Activated CD8-positive, alpha-beta memory T cell treated with anti-CD3 and anti-CD28 coated beads, Interleukin-2, amount 10 ng/mL, durations not matched to agents 7 days and 5 days (primary cell): ENCODE results near the gene OGG1. TPM values are rescaled to one million over a fixed set of nuclear protein-coding genes. Genes with fewer than 3 reads are reported as not detected.

Experiments used
- ATAC-seq: fragments of 150-1000 bp; cut with Tn5 transposase; one replicate; pipeline ENCODE4 v1.10.0; 2021; ENCODE audit warnings: moderate library complexity
- CTCF ChIA-PET: fragments of 350-600 bp; sonication (Branson Sonifier 250); formaldehyde crosslinking; loops from one replicate; lab custom pipeline; 2021; ENCODE audit warnings: antibody characterized with exemption; lab: Charles Lee
- DNase-seq: peaks from one replicate; pipeline ENCODE4 v3.0.0-alpha.2; 2020
- H3K27ac Mint-ChIP-seq: one replicate; pipeline ENCODE4 v1.8.0; 2021; ENCODE audit warnings: mild to moderate bottlenecking, mixed read lengths
- H3K27me3 Mint-ChIP-seq: one replicate; pipeline ENCODE4 v1.8.0; 2021; ENCODE audit warnings: mixed read lengths
- H3K36me3 Mint-ChIP-seq: one replicate; pipeline ENCODE4 v1.8.0; 2021; ENCODE audit warnings: mild to moderate bottlenecking, mixed read lengths
- H3K4me1 Mint-ChIP-seq: one replicate; pipeline ENCODE4 v1.8.0; 2021; ENCODE audit warnings: mixed read lengths
- H3K4me3 Mint-ChIP-seq: one replicate; pipeline ENCODE4 v1.8.0; 2021; ENCODE audit warnings: mild to moderate bottlenecking, moderate library complexity, mixed read lengths
- H3K9me3 Mint-ChIP-seq: one replicate; pipeline ENCODE4 v1.8.0; 2022; ENCODE audit warnings: low read depth, mixed read lengths
- total RNA-seq, 2 experiments: library from RNA; stranded (reverse); gene quantifications; one replicate each; pipeline ENCODE4 v1.2.3, GENCODE V29; 2021

OGG1 gene
- total RNA-seq, 2 experiments from 2014 or later: 32.1 to 34.5 TPM

GRCh38 chr3:9776896-9777693 lies 27.3 kb downstream of the OGG1 start:
- Mint-ChIP-seq H3K27ac (no peak overlapping the region), H3K27me3 (no peaks in the 10 kb centered on the region), H3K4me1 (peaks cover 48% of the 10 kb centered on the region), H3K36me3 (peaks cover 14% of the 10 kb centered on the region), H3K9me3 (no peaks in the 10 kb centered on the region), H3K4me3 (no peak overlapping the region)
- CTCF ChIA-PET: interaction anchor here (1.5 to 1.9 kb wide), 3 partner anchors 14 to 50 kb away, joined by 3 to 5 read pairs (median 3); partner anchors contain the start of gene BRPF1
- DNase-seq: no peak
- ATAC-seq: no peak

- Mint-ChIP-seq H3K27ac (peak overlapping the region; percentile 88), H3K27me3 (no peaks in the 10 kb centered on the region), H3K9me3 (no peaks in the 10 kb centered on the region), H3K4me1 (peaks cover 53% of the 10 kb centered on the region), H3K4me3 (no peak overlapping the region), H3K36me3 (peaks cover 18% of the 10 kb centered on the region)
- CTCF ChIA-PET: interaction anchor here (1.5 to 1.9 kb wide), 2 partner anchors 47 to 51 kb away, joined by 3 to 5 read pairs; partner anchors contain the start of gene BRPF1
- ATAC-seq: no peak
- no peak for DNase-seq
These were observed 27.9 kb downstream of the OGG1 start for GRCh38 chr3:9777694-9778021.

GRCh38 chr3:9778143-9779074 lies 28.7 kb downstream of the OGG1 start:
- ATAC-seq: peak; percentile 61
- Mint-ChIP-seq H3K27me3 (no peaks in the 10 kb centered on the region), H3K36me3 (peaks cover 22% of the 10 kb centered on the region), H3K4me1 (peaks cover 57% of the 10 kb centered on the region), H3K27ac (peak overlapping the region; percentile 88), H3K9me3 (no peaks in the 10 kb centered on the region), H3K4me3 (no peak overlapping the region)
- CTCF ChIA-PET: interaction anchor here (1.5 to 1.9 kb wide), 2 partner anchors 48 to 51 kb away, joined by 3 to 5 read pairs; partner anchors contain the start of gene BRPF1
- DNase-seq: peak; percentile 65

- H3K27me3 Mint-ChIP-seq: no peaks in the 10 kb centered on the region
- peaks cover 57% of the 10 kb centered on the region for H3K4me1 Mint-ChIP-seq
- CTCF ChIA-PET: interaction anchor here (1.4 kb wide), 1 partner anchor 38 kb away, joined by 3 read pairs; no protein-coding TSS in a partner anchor
- no peaks in the 10 kb centered on the region for H3K9me3 Mint-ChIP-seq
- H3K36me3 Mint-ChIP-seq: peaks cover 24% of the 10 kb centered on the region
- ATAC-seq (no peak), DNase-seq (no peak)
- H3K27ac Mint-ChIP-seq: peak overlapping the region; percentile 88
- no peak overlapping the region for H3K4me3 Mint-ChIP-seq
These were observed 29.4 kb downstream of the OGG1 start for GRCh38 chr3:9779075-9779593.

GRCh38 chr3:9779721-9780457 lies 30.1 kb downstream of the OGG1 start:
- CTCF ChIA-PET: interaction anchor here (0.9 to 1.7 kb wide), 5 partner anchors 13 to 152 kb away, joined by 3 to 9 read pairs (median 4); partner anchors contain the start of genes ARPC4, OGG1 and TADA3
- Mint-ChIP-seq H3K36me3 (peaks cover 27% of the 10 kb centered on the region), H3K27ac (peak overlapping the region; percentile 88), H3K27me3 (no peaks in the 10 kb centered on the region), H3K4me3 (peak overlapping the region; percentile 30), H3K4me1 (peaks cover 57% of the 10 kb centered on the region), H3K9me3 (no peaks in the 10 kb centered on the region)
- ATAC-seq (peak; percentile 77), DNase-seq (peak; percentile 84)

GRCh38 chr3:9780458-9780812 lies 30.7 kb downstream of the OGG1 start:
- Mint-ChIP-seq H3K27me3 (no peaks in the 10 kb centered on the region), H3K36me3 (peaks cover 33% of the 10 kb centered on the region), H3K27ac (peak overlapping the region; percentile 88), H3K4me3 (peak overlapping the region; percentile 30), H3K9me3 (no peaks in the 10 kb centered on the region), H3K4me1 (peaks cover 57% of the 10 kb centered on the region)
- ATAC-seq (peak; percentile 12), DNase-seq (no peak)
- CTCF ChIA-PET: interaction anchor here (0.9 to 1.7 kb wide), 5 partner anchors 13 to 152 kb away, joined by 3 to 9 read pairs (median 4); partner anchors contain the start of genes ARPC4, OGG1 and TADA3

- Mint-ChIP-seq H3K27ac (peak overlapping the region; percentile 88), H3K36me3 (peaks cover 36% of the 10 kb centered on the region), H3K4me1 (peaks cover 57% of the 10 kb centered on the region), H3K4me3 (no peak overlapping the region), H3K9me3 (no peaks in the 10 kb centered on the region), H3K27me3 (no peaks in the 10 kb centered on the region)
- DNase-seq (no peak), ATAC-seq (no peak)
- CTCF ChIA-PET: interaction anchor here (0.9 to 1.7 kb wide), 5 partner anchors 12 to 151 kb away, joined by 3 to 9 read pairs (median 7); partner anchors contain the start of genes ARPC4, OGG1 and TADA3
These were observed 31.2 kb downstream of the OGG1 start for GRCh38 chr3:9780910-9781309.

- Mint-ChIP-seq H3K36me3 (peaks cover 40% of the 10 kb centered on the region), H3K27ac (peak overlapping the region; percentile 67), H3K27me3 (no peaks in the 10 kb centered on the region), H3K4me3 (no peak overlapping the region), H3K4me1 (peaks cover 59% of the 10 kb centered on the region), H3K9me3 (no peaks in the 10 kb centered on the region)
- ATAC-seq: no peak
- DNase-seq: no peak
- CTCF ChIA-PET: interaction anchor here (1.1 to 1.9 kb wide), 5 partner anchors 9 to 150 kb away, joined by 4 to 10 read pairs (median 7); partner anchors contain the start of genes ARPC4, OGG1 and TADA3
These were observed 31.8 kb downstream of the OGG1 start for GRCh38 chr3:9781551-9781950.

GRCh38 chr3:9781978-9782603 lies 32.3 kb downstream of the OGG1 start:
- no peak for ATAC-seq
- no peak for DNase-seq
- Mint-ChIP-seq H3K4me3 (no peak overlapping the region), H3K27ac (peak overlapping the region; percentile 66), H3K4me1 (peaks cover 61% of the 10 kb centered on the region), H3K36me3 (peaks cover 43% of the 10 kb centered on the region), H3K27me3 (no peaks in the 10 kb centered on the region), H3K9me3 (no peaks in the 10 kb centered on the region)
- CTCF ChIA-PET: interaction anchor here (1.1 to 1.9 kb wide), 4 partner anchors 9 to 151 kb away, joined by 3 to 10 read pairs (median 6); partner anchors contain the start of genes ARPC4 and TADA3

- H3K4me1 Mint-ChIP-seq: peaks cover 61% of the 10 kb centered on the region
- no peak for DNase-seq
- peaks cover 48% of the 10 kb centered on the region for H3K36me3 Mint-ChIP-seq
- no peak overlapping the region for H3K4me3 Mint-ChIP-seq
- ATAC-seq: no peak
- CTCF ChIA-PET: interaction anchor here (1.1 to 1.9 kb wide), 4 partner anchors 8 to 150 kb away, joined by 3 to 10 read pairs (median 6); partner anchors contain the start of genes ARPC4 and TADA3
- no peaks in the 10 kb centered on the region for H3K9me3 Mint-ChIP-seq
- peak overlapping the region; percentile 66 for H3K27ac Mint-ChIP-seq
- no peaks in the 10 kb centered on the region for H3K27me3 Mint-ChIP-seq
These were observed 33.0 kb downstream of the OGG1 start for GRCh38 chr3:9782770-9783169.

- DNase-seq: no peak
- no peaks in the 10 kb centered on the region for H3K27me3 Mint-ChIP-seq
- no peak overlapping the region for H3K27ac Mint-ChIP-seq
- peaks cover 50% of the 10 kb centered on the region for H3K36me3 Mint-ChIP-seq
- H3K4me1 Mint-ChIP-seq: peaks cover 50% of the 10 kb centered on the region
- H3K9me3 Mint-ChIP-seq: no peaks in the 10 kb centered on the region
- no peak overlapping the region for H3K4me3 Mint-ChIP-seq
- CTCF ChIA-PET: interaction anchor here (0.9 kb wide), 1 partner anchor 15 kb away, joined by 3 read pairs; no protein-coding TSS in a partner anchor
- no peak for ATAC-seq
These were observed 34.2 kb downstream of the OGG1 start for GRCh38 chr3:9783954-9784353.

GRCh38 chr3:9784965-9785364 lies 35.2 kb downstream of the OGG1 start:
- Mint-ChIP-seq H3K27ac (no peak overlapping the region), H3K27me3 (no peaks in the 10 kb centered on the region), H3K4me1 (peaks cover 41% of the 10 kb centered on the region), H3K36me3 (peaks cover 57% of the 10 kb centered on the region), H3K4me3 (no peak overlapping the region), H3K9me3 (no peaks in the 10 kb centered on the region)
- CTCF ChIA-PET: no interaction called here
- no peak for DNase-seq
- ATAC-seq: no peak
